ENCODE data around the gene PHLDB1.
A peak's percentile ranks its signal among the peaks of the same experiment; 100 is the strongest.

Gene PHLDB1

DNA sequence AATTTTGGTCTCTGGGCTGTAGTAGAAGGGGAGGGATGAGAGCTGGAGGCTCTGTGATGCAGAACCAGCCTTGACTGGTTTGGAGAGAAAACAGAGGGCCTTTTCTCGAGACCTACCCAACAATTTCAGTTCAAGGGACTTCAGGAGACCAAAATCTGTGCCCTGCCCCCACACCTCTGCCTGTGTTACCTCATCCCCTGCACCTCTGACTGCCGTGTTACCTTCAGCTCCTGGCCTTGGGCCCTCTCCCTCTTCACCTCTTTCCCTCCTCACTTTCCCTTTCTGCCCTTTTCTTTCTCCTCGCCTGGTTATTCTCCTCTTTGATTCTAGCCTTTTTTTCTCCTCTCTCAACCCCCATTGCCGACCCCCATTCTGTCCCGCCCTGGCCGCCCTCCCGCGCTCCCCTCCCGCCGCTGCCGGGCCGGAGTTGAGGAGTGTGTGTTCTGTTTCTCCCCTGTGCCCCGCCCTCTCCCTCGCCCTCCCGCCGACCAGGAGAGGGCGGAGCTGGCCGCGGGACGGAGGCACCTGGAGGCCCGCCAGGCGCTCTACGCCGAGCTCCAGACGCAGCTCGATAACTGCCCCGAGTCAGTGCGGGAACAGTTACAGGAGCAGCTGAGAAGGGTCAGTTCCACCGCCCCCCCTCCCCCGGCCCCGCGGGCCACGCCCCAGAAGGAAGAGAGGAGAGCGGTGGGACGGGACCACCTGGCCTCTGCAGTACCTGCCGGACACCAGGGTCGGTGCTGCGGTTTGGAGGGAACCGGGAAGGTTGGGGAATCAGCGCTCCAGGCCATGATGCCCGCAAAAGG lies 27.2 kb downstream of the PHLDB1 start:
- DNase-seq (ENCODE audit: low read depth, low spot score), result no peak
- peak overlapping the region; percentile 5; the same call in 1 of the 2 replicates for H3K4me3 ChIP-seq (ENCODE audit: low read length)

DNA sequence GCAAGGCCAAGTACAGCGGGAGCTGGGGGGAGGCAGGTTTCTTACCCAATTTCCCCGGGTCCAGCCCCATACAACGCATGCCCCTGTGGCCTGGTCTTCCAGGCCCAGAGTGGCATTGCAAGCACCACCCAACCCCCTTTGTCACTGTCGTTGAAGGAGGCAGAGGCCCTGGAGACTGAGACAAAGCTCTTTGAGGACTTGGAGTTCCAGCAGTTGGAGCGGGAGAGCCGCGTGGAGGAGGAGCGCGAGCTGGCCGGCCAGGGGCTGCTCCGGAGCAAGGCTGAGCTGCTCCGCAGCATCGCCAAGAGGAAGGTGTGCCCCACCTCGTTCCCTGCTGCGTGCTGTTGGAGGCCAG lies 27.8 kb downstream of the PHLDB1 start:
- no peak for DNase-seq (ENCODE audit: low read depth, low spot score)
- H3K4me3 ChIP-seq (ENCODE audit: low read length), result no peak overlapping the region; the same call in 1 of the 2 replicates

DNA sequence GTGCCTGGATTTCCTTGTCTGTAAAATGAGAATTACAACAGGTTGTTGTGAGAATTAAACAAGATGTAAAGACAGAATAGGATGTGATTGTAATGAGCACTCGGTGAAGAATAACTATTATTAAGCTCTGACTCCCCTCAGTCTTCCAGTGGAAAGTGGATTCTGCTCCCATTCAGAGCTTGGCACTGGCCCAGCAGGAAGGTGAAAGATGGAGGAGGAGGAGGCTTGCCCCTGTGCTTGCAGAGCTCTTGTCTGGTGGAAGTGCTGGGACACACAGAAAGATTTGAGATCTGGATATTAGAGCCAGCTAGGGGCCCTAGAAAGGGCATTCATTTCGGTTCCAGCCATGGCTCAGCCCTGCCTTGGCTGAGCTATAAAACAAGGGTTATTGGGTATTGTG lies 28.2 kb downstream of the PHLDB1 start:
- DNase-seq (ENCODE audit: low read depth, low spot score), result no peak
- no peak overlapping the region for H3K4me3 ChIP-seq (ENCODE audit: low read length)

DNA sequence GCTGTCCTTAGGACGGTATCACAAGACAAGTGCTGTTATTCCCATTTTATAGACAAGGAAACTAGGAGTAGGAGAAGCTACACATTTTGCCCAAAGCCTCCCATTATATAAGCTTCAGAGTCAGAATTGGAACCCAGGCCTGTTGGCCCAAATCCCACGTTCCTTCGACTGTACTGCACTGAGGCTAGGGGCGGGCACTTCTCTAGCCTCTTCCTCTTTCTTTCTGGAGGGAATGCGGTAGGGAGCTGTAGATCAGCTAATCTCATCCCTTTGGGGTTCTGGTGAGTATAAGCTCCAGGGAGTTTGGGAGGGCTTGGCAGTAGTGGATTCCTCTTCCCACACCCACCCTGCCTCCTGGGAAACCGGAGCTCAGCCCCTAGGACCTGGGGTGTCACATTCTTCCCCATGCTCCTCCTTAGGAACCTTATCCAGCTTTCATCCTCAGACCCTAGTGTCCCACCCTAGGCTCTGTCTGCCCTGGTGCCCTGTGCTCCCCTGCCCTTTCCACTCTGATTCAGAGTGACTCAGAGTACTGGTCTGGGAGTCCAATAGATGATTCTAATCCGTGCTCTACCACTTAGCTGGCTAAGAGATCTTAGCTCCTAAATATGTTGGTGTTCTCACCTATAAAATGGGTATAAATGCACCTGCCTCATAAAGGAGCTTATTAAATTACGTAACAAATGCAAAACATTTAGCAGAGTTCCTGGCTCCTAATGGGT lies 29.3 kb downstream of the PHLDB1 start:
- no peak for DNase-seq (ENCODE audit: low read depth, low spot score)

DNA sequence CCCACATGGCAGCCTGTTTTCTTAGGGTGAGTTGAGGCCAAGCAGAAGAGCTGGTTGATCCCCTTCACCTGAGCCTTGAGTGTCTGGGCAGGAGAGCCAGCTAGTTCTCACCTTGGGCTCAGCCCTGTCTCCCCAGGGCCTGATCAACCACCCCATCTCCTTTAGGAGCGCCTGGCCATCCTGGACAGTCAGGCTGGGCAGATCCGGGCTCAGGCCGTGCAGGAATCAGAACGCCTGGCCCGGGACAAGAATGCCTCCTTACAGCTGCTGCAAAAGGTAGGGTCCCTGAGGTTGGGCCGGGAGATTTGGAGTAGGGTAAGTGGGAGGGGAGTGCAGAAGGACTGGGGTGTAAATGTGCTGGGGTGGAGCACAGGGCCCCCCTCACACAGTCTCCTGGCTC lies 31.3 kb downstream of the PHLDB1 start:
- no peak overlapping the region for H3K4me3 ChIP-seq (ENCODE audit: low read length)
- no peak for DNase-seq (ENCODE audit: low read depth, low spot score)

More for the DNA sequence above, 29.3 kb downstream of the PHLDB1 start:
- H3K4me3 ChIP-seq (ENCODE audit: low read length), result no peak overlapping the region

DNA sequence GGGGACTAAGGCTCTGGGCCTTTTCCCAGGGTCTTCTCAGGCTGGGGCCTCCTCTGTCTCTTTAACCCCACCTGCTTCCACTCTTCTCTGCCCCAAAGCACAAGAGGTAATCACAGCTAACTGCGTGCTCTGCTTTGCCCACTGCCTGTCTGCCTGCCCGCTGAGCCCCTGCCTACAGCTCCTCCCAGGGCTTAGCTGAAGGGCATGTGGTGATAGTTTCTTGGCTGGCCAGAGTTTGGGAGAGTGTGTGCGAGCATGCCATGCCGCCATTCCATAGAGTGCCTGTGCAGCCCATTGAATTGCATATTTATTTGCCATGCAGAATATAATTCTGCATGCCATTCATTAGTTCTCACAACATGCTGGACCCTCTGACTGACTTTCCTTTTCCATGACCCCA lies 32.5 kb downstream of the PHLDB1 start:
- H3K4me3 ChIP-seq (ENCODE audit: low read length), result no peak overlapping the region
- DNase-seq (ENCODE audit: low read depth, low spot score), result no peak

DNA sequence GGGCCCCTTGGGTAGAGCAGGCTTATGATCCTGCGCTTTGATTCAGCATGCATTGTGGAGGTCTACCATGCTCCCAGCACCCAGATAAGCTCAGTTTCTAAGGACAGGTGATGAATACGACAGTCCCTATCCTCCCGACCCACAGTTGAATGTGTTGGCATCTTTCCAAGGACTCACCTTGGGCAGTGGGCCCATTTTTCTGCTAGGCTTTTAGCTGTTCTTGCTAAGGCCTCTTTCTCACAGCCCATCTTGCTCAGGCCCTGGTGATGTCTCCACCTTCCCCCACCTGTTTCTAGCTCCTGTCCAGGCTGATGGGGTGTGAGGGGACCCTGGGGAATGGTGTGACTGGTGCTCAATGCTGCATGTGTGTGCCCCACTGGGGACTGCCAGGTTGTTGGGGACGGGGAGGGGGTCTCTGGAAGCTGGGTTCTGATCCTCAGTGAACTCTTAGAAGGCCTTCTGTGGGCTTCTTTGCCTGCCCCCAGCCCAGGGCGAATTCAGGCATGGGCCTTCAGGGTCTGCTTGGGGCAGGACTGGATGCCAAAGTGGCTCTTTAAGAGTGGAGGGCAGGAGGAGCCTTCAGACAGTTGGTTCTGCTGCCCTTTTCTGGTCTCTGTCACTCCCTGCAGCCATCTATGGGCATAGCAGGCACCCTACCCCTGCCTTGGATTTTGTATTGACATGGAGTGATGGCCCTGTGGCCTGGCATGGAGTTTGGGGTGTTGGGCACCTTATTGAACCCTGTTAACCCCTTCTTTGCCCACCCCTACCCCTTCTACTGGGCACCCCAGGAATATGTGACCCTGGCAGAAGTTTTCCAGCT lies 33.1 kb downstream of the PHLDB1 start:
- no peak overlapping the region for H3K4me3 ChIP-seq (ENCODE audit: low read length)
- DNase-seq (ENCODE audit: low read depth, low spot score), result no peak

DNA sequence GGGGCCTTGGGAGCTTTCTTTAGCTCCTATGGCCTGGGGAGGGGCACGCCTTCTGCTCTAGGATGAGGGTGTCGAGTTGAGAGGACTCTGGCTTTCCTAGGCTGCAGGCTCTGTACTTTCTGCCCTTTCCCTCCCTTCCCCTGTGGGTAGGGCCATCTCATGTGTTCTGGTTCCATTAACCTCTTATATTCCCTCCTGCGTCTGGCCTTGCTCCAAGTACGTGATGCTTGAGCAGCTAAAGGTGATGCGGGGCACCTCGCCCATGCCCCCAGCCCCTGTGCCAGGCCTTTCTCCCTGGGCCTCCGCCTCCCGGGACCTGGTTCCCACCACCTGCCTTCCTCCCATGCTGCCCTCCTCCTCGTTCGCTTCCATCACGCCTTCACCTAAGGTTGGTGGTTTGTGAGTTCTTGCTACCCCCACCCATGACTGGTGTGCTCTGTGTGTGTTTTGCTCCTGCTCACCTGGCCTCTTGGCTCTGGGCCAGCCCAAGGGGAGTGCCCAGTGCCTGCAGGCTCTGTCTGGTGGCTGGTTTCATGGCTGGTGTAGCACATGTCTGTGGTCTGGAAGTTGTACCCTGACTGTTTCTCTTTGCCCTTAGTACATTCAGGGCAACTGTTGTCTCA lies 34.1 kb downstream of the PHLDB1 start:
- DNase-seq (ENCODE audit: low read depth, low spot score), result peak; percentile 68
- no peak overlapping the region for H3K4me3 ChIP-seq (ENCODE audit: low read length)

DNA sequence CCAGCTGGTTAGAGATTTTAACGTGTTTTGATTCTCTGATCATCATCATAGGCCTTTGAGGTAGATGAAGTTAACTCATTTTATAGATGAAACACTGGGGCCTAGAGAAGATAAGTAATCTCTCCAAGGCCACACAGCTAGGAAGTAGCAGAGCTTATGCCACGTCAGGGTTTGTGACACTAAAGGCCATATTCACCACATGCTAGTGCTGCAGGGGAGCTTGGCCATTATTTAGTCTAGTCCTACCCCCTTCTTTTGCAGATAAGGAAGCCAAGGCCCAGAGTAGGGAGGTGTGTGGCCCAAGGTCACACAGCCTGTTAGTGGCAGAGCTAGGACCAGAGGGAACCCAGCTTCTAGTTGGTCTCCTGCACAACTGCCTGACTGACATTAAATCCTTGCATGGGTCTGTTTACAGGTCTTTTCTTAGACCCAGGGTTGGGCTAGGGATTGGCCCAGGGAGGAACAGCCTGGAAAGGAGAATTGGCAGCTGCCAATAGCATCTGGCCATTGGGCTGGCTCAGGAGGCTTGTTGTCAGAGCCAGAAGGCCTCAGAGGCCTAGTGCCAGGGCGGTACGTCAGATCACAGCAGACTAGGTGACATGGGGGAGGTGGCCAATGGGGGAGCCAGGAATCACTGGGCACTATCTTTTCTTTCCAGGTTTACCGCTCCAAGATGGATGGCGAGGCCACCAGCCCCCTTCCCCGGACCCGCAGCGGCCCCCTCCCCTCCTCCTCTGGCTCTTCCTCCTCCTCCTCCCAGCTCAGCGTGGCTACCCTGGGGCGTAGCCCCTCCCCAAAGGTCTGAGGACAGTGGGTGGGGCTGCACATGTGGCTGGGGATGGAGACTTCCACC lies 36.0 kb downstream of the PHLDB1 start:
- no peak for DNase-seq (ENCODE audit: low read depth, low spot score)
- H3K4me3 ChIP-seq (ENCODE audit: low read length), result no peak overlapping the region

DNA sequence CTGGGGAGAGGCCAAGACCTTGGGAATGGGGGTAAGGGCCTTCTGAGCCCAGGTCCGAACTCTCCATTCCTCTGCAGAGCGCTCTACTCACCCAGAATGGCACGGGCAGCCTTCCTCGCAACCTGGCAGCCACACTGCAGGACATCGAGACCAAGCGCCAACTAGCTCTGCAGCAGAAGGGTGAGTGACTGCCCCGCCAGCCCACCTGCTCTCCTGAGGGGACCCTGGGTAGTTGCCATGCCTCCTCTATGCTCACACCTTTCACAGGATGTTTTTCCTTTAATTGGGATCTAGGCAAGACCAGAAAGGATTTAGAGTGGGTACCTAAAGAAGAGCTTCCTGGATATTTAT lies 36.6 kb downstream of the PHLDB1 start:
- no peak overlapping the region for H3K4me3 ChIP-seq (ENCODE audit: low read length)
- DNase-seq (ENCODE audit: low read depth, low spot score), result no peak

DNA sequence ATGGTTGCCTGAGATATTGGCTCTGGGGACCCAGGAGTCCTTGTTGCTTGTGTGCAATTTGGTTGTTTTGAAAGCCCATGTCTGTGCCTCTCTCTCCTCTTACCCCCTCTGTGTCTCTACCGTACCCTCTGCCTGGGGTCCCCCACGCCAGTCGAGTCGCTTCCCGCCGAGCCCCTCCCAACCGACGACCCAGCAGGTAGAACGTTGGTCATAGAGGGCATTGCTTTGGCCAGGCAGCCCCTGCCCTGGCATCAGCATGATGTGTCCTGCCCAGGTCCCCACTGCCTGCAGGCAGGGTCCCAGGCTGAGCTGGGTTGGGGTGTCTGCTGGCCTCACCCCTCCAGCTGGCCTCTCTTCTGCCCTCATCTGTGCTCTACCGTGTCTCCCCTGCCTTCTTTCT lies 37.1 kb downstream of the PHLDB1 start:
- no peak overlapping the region for H3K4me3 ChIP-seq (ENCODE audit: low read length)

DNA sequence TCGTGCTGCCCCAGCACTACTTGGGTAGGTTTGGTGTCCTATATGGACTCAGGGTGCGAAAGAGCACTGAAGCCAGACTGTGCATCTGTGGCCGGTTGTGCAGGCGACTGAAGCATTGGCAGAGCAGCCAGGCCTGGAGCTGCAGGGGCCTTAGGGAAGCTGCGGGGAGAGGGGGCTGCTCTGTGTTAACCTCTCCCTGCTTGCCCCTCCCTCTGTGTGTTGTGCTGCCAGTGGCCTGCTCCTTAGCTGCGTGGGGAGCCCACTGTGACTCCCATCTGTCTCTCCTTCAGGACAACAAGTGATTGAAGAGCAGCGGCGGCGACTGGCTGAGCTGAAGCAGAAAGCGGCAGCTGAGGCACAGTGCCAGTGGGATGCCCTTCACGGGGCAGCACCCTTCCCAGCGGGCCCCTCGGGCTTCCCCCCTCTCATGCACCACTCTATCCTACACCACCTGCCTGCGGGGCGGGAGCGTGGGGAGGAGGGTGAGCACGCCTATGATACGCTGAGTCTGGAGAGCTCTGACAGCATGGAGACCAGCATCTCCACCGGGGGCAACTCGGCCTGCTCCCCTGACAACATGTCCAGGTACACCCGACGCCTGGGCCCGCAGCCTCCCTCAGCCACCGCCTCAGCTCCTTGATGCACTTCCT lies 37.8 kb downstream of the PHLDB1 start:
- no peak for DNase-seq (ENCODE audit: low read depth, low spot score)
- H3K4me3 ChIP-seq (ENCODE audit: low read length), result no peak overlapping the region

More for the DNA sequence above, 37.1 kb downstream of the PHLDB1 start:
- DNase-seq (ENCODE audit: low read depth, low spot score), result no peak

DNA sequence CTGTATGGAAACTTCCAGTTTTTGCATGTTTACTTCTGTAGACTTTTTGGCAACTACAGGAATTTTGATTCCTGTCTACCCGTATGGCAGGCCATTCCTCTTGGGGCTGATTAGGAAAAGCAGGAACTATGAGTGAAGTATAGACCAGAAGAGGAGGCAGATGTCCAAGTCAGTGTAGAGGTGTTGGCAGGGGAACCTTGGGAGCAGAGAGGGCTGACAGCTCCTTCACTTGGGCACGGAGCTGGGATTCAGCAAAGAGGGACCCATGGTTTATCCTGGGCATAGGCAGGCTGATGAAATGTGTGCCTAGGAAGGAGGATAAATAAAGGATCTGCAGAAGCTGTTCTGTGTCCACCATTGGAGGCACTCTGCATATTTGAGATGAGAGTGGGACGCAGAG lies 39.0 kb downstream of the PHLDB1 start:
- no peak overlapping the region for H3K4me3 ChIP-seq (ENCODE audit: low read length)
- DNase-seq (ENCODE audit: low read depth, low spot score), result no peak

DNA sequence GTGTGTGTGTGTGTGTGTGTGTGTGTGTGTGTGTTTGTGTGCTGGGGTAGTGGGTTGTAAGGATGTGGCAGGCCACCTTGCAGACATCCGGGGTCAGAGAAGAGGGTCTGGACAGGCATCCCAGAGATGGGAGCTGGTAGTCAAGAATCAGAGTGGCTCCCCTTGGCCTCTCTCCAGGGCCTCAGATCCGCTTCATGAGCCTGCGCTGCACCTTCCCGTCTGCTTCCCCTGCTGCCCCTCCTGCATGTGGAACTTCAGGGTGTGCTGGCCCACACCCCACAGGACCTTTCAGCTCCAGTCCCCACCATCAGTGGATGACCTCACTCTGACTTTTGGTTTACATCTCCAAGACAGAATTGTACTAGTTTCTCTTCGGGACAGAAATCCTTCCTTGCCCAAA lies 40.9 kb downstream of the PHLDB1 start:
- no peak for DNase-seq (ENCODE audit: low read depth, low spot score)

DNA sequence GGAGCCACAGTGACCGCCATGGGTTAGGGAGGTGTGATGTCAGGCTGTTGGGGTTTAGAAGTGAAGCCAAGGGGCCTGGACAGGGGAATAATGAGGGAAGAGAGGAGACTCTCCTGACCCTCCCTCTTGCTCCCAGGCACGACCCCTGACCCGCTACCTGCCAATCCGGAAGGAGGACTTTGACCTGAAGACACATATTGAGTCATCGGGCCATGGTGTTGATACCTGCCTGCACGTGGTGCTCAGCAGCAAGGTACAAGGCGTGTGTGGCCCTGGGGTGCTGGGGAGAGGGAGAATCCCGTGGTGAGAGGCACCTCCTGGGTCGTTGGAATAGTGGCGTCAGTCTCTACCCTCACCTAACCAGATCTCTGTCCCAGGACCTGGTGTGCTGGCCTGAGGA lies 42.5 kb downstream of the PHLDB1 start:
- no peak for DNase-seq (ENCODE audit: low read depth, low spot score)
- no peak overlapping the region for H3K4me3 ChIP-seq (ENCODE audit: low read length)

More for the DNA sequence above, 40.9 kb downstream of the PHLDB1 start:
- no peak overlapping the region for H3K4me3 ChIP-seq (ENCODE audit: low read length)

DNA sequence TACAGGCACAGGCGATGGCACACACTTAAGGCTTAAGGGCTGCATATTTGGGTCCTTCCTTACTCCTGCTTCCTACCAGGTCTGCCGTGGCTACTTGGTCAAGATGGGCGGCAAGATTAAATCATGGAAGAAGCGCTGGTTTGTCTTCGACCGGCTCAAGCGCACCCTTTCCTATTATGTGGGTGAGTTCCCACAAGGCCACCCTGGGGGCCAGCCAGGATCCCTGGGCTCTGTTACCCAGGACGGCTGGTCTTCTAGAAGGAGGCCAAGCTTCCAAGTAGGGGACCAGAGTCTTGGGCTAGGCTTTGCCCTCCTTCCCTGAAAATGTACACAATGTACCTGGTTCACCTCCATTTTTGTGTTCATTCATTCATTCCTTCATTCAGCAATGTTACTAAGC lies 43.0 kb downstream of the PHLDB1 start:
- DNase-seq (ENCODE audit: low read depth, low spot score), result no peak

DNA sequence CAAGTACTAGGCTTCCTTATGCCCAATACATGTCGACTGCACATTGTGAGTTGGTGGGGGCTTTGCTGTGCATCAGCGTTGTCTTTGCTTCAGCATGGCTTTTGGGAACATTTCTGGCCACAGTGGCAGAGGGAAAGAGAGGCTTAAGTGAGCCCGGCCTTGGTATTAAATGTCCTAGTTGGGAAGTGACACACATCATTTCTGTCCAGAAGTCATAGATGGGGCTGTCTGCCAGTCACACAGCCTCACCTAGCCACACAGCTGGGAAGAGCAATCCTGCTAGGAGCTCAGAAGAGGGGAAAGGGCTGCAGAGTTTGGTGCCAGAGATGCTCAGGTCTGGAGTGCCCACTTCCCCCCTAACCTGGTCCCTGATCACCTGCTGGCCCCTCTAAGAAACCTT lies 44.4 kb downstream of the PHLDB1 start:
- no peak for DNase-seq (ENCODE audit: low read depth, low spot score)
- no peak overlapping the region for H3K4me3 ChIP-seq (ENCODE audit: low read length)

More for the DNA sequence above, 43.0 kb downstream of the PHLDB1 start:
- no peak overlapping the region for H3K4me3 ChIP-seq (ENCODE audit: low read length)

DNA sequence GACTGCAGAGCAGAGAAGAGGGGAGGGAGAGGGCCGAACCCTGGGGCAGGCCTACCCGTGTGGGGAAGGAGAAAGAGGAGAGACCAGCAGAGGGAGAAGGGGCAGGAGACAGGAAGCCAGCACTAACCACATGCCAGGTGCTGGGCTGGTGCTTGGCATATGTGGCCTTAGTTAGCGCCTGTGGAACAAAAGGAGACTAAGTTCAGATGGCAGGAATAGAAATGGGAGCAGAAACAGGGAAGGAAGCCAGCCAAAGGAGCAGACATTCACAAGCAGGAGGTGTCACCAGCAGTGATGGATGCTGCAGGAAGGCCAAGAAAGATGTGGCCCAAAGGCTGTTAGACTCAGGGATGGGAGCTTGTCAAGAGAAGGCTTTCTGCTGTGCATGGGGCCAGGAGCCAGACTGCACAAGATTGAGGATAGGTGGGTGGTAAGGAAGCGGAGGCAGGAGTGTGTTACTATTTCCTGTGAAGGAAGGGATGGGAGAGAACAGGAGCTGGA lies 45.3 kb downstream of the PHLDB1 start:
- no peak overlapping the region for H3K4me3 ChIP-seq (ENCODE audit: low read length)
- peak; percentile 72 for DNase-seq (ENCODE audit: low read depth, low spot score)
